M059J (cell line): ENCODE measurements around the gene LOXL1. TPM values are rescaled to one million over a fixed set of nuclear protein-coding genes. Genes with fewer than 3 reads are reported as not detected.

Experiments
- DNase-seq: peaks from one replicate; pipeline ENCODE4 v3.0.0-alpha.2; 2012; ENCODE audit warnings: low read depth
- total RNA-seq: library from RNA; depleted of rRNA; stranded (reverse); fragments of >200 nt; shearing (Covaris generic); gene quantifications from 2 replicates; pipeline ENCODE4 v1.2.3, GENCODE V29; 2014

Gene LOXL1
- total RNA-seq, 1 experiment from 2014 or later, result 189 TPM

DNA sequence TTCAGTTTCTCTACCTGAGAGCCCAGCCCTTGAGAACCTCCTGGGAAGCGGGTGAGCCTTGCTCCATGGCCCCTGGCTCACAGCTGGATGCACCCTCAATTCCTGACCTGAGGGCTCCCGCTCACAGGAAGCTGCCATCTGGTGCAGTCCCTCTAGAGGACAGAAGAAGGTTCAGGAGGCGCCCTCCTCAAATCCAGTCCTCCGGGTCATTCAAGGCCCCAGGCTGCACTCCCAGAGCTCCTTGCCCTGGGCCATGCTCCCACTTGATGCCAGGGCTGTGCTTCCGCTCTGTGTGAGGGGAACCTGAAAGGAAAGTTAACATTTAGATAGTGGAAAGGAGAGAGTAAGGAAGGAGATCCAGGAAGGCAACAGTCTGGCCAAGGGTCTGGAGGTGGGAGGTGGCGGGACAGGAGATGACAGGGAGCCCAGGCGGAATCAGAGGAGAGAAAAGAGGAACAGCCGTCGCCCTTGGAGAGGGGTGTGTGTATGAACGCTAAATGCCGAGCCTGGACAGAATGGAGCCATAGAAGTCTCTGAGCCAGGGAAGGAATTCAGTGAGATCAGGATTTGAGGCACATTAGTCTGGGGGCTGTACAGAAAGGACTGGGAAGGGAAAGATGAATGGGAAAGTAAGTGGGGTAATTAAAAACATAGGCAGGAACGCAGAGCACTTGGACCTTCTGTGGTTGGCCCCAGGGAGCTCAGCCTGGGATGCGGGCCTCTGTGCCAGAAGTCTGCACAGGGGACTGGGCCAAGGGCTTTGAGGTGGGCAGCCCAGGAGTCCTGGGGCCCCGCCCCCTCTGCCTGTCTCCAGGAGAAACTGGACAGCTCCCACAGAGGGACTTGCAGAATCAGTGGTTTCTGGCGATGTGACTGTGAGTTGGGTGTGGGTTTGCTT is 26.8 kb upstream of the LOXL1 start:
- peak; percentile 41 for DNase-seq

DNA sequence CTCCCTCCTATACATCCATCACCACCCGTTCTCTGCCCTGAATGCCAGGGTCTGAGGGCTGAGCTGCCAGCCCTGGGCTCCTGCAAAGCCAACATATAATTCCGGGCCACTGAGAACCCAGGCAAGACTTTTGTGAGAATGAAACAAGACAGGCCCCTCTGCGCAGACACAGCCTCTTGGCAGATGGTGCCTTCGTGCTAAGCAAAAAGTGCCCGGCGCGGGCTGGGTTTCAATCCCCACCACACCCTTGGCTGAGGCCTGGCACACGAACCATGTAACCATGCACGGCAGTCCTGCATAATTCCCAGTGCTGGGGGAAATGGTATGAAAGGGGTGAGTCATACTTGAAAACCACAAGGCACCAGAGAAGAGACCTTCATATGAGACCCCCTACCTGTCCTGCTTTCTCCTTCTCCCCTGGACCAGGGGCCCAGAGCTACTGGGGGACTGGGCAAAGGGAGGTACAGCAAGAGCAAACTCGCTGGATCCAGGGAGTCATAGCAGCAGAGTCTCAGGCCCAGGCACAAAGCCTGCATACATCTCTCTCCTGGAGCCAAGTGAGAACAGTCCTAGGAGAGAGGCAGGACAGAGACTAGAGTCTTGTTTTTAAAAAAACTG is 26.1 kb upstream of the LOXL1 start:
- DNase-seq, result peak; percentile 80

DNA sequence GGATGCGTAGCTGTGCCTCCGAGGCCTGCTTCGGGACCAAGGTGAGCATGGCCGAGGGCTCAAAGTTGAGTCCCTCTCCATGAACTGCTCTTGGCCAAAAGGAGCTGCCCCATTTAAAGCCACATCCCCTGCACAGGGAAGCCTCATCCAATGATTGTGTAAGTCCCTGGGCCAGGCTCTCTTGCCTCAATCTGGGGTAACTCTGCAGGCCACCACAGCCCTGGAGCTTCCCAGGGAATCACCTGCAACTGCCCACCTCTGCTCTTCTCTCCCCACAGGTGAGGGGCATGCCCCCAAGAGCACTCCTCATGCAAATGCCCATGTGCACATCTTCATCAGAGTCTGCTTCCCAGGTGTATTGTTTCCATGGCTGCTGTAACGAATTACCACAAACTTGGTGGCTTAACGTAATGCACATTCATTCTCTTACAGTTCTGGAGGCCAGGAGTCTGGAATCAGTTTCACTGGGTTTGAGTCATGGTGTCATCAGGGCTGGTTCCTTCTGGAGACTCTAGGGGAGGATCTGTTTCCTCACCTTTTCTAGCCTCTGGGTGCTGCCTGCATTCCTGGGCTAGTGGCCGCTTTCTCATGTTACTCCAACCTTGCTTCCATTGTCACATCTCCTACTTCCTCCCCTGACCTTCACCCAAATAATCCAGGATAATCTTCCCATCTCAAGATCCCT is 25.0 kb upstream of the LOXL1 start:
- no peak for DNase-seq

- DNase-seq, result no peak
Measured at GRCh38 chr15:73902121-73903020, 23.9 kb upstream of the LOXL1 start.

- no peak for DNase-seq
Measured at GRCh38 chr15:73904026-73904815, 22.0 kb upstream of the LOXL1 start.

DNA sequence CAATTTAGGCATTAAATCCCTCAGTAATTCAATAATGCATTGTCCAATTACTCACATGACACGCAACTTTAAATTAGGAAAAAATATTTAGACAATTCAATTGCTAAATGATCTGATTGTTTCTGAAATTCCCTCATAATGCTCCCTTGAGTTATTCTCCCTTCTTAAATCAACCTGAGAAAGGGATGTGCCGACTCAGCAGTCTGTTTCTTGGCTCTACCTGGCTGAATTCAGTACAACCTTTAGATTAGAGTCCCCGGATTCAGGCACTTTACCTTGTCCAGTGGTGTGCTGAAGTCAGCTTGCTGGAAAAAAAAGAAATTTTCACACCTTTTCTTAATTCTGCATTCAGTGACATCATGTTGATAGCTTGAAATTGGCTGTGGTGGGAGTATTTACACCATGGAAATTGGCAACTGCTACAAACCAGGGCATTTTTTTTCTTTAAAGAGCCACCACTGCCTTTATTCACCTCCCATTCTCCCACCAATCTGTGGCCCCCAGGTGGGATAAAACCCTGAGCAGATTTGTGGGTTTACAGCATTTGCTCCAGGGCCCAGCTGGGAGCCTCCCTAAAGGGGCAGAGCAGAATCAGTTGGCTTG is 20.9 kb upstream of the LOXL1 start:
- DNase-seq, result no peak

- peak; percentile 34 for DNase-seq
Measured at GRCh38 chr15:73906346-73907034, 19.8 kb upstream of the LOXL1 start.

DNA sequence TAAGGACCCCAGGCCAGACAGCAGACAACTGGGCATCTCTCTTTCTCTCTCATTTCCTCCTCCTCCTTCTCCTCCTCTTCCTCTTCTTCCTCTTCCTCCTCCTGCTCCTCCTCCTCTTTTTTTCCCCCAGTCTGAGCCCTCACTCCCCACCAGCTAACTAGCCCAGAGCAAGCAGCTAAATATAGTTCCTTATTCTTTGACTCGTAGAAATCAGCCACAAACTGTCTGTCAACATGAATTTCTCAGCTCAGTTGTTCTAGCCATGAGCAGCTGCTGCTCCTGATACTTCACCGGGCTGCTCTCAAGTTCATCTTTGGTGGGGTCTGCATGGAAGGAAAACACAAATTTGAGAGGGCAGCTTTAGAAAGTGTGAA is 19.2 kb upstream of the LOXL1 start:
- no peak for DNase-seq

- DNase-seq, result peak; percentile 57
Measured at GRCh38 chr15:73908030-73908821, 18.0 kb upstream of the LOXL1 start.

DNA sequence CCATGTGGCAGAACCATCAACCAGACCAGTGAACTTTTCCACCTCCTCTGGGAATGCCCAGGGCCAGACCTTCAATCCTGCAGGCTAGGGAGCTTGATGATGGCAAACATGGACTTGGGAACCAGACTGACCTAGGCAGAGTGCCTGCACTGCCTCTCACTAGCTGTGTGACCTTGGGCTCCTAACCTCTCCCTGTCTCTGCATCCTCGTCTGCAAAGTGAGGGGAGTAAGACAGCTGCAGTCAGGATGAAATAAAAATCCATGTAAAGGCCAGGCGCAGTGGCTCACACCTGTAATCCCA is 17.5 kb upstream of the LOXL1 start:
- DNase-seq, result no peak

GRCh38 chr15:73909651-73910050 is 16.6 kb upstream of the LOXL1 start:
- no peak for DNase-seq

- no peak for DNase-seq
Measured at GRCh38 chr15:73910522-73911303, 15.5 kb upstream of the LOXL1 start.

DNA sequence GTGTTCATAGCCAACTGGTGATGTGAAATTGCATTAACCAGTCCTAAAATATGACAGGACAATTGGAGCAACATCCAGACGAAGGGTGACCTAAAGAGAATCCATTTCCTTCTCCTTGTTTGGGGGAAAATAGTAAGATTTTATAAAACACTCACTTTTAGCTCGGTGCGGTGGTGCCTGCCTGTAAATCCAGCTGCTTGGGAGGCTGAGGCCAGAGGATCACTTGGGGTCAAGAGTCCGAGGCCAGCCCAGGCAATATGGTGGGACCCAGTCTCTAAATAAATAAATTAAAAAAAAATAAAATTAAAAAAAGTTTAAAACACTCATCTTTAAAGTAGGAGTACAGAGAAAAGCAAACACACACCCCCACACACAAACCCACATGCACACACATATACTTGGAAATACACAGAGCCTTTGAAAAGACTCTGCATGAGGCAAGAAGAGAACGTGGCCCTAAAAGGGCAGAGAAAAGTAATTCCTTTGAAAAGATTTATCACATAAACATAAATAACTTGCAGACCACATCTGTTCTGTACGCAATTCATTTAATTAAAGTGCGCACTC is 14.1 kb upstream of the LOXL1 start:
- DNase-seq, result no peak

GRCh38 chr15:73914145-73914544 is 12.1 kb upstream of the LOXL1 start:
- no peak for DNase-seq

GRCh38 chr15:73915082-73915481 is 11.2 kb upstream of the LOXL1 start:
- DNase-seq, result no peak

DNA sequence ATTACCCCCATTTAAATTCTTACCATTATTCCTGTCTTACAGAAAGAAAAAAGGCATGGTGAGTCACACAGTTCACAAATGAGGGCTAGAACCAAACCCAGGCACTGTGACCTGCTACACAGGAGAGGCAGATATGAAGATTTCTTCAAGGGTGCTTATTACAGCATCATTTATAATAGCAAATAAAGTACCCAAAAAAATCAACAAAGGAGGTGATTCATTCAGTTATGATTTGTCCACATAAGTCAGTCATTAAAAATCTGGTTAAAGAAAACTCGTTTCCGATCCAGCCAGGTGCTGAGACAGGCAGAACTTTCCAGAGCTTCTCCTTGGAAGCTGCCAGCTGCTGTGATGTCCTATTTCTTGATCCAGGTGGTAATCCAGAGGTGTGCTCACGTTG is 7.5 kb upstream of the LOXL1 start:
- DNase-seq, result no peak

GRCh38 chr15:73919706-73920105 is 6.6 kb upstream of the LOXL1 start:
- DNase-seq, result no peak
